22Rv1 (cell line): ENCODE data around the gene MX1.
"Not testable (repeated sequence)": the region's sequence is repeated elsewhere in the genome, so short reads cannot be mapped to it uniquely, and the experiment has no call there.

Experiments used
- ZFX ChIP-seq: fragments of 450-650 bp; IDR thresholded peaks from 2 replicates; pipeline ENCODE4 v1.6.1; 2017; ENCODE audit warnings: antibody characterized with exemption, borderline replicate concordance
- TF ChIP-seq, protein P1 (sequence below): fragments of 450-650 bp; IDR thresholded peaks from 2 replicates; pipeline ENCODE4 v1.5.1; 2017; ENCODE audit warnings: mild to moderate bottlenecking

DNA sequence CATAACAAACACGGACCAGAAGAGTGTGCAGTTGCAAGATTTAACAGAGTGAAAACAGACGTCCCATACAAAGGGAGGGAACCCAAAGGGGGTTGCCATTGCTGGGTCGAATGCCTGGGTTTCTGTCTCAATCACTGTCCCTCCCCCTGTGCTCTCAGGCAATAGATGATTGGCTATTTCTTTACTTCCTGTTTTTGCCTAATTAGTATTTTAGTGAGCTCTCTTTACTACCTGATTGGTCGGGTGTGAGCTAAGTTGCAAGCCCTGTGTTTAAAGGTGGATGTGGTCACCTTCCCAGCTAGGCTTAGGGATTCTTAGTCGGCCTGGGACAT is 2.8 kb upstream of the MX1 start:
- TF ChIP-seq, protein P1, sequence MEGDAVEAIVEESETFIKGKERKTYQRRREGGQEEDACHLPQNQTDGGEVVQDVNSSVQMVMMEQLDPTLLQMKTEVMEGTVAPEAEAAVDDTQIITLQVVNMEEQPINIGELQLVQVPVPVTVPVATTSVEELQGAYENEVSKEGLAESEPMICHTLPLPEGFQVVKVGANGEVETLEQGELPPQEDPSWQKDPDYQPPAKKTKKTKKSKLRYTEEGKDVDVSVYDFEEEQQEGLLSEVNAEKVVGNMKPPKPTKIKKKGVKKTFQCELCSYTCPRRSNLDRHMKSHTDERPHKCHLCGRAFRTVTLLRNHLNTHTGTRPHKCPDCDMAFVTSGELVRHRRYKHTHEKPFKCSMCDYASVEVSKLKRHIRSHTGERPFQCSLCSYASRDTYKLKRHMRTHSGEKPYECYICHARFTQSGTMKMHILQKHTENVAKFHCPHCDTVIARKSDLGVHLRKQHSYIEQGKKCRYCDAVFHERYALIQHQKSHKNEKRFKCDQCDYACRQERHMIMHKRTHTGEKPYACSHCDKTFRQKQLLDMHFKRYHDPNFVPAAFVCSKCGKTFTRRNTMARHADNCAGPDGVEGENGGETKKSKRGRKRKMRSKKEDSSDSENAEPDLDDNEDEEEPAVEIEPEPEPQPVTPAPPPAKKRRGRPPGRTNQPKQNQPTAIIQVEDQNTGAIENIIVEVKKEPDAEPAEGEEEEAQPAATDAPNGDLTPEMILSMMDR = not testable (repeated sequence)
- TF ChIP-seq ZFX = not testable (repeated sequence)
